GM12865 (cell line): Measurements from ENCODE around the gene PPP1CC.

Experiments used
- DNase-seq: peaks from one replicate; pipeline ENCODE4 v3.0.0; 2010; ENCODE audit warnings: low read depth
- H3K4me3 ChIP-seq: 2 replicates; pipeline ENCODE4 v1.5.1; 2011; ENCODE audit warnings: mild to moderate bottlenecking, low read depth, low read length, control low read depth
- TF ChIP-seq, protein P1 (sequence below): IDR thresholded peaks from 2 replicates; pipeline ENCODE4 v1.5.1; 2011; ENCODE audit warnings: low read length, control low read depth, low read depth, inconsistent platforms; ENCODE audit not compliant: insufficient read depth; ENCODE audit errors: missing control alignments

PPP1CC gene

DNA sequence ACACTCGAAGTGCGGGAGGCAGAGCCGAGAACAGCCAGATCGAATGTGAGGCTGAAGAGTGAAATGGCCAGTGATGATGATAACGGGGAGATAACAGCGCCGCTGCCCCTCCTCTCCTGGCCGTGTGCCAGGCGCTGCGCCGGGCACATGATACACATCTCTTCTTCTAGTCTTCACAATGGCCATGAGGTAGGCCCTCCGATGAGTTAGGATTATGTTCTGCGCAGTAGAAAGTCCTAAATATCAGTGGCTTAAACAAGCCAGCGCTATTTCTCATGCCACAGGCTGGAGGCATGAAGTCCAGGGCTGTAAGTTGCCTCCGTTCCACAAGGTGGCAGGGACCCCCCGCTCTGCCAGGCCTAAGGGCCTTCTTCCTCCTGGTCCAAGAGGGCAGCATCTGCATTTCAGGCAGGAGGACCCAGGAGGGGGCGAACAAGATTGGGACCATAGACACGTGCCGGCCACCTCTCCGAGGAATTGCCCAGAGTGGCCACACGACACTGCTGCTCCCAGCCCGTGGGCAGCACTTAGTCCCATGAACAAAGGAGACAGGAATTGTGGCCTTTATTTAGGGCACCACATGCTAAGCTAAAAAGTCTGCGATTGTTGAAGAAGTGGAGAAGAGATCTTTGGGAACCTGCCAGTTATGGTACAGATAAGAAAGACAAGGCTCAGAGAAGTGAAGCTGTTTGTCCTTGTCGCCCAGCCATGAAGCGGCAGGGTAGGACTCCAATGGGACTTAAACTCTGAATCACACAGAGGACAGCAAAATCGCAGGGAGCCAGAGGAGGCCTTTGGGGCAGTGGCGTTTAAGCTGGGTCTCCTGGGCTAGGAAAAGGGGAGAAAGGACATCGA, 42.9 kb downstream of the PPP1CC start:
- TF ChIP-seq, protein P1, sequence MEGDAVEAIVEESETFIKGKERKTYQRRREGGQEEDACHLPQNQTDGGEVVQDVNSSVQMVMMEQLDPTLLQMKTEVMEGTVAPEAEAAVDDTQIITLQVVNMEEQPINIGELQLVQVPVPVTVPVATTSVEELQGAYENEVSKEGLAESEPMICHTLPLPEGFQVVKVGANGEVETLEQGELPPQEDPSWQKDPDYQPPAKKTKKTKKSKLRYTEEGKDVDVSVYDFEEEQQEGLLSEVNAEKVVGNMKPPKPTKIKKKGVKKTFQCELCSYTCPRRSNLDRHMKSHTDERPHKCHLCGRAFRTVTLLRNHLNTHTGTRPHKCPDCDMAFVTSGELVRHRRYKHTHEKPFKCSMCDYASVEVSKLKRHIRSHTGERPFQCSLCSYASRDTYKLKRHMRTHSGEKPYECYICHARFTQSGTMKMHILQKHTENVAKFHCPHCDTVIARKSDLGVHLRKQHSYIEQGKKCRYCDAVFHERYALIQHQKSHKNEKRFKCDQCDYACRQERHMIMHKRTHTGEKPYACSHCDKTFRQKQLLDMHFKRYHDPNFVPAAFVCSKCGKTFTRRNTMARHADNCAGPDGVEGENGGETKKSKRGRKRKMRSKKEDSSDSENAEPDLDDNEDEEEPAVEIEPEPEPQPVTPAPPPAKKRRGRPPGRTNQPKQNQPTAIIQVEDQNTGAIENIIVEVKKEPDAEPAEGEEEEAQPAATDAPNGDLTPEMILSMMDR, result no peak
- DNase-seq, result no peak
- H3K4me3 ChIP-seq, result no peak overlapping the region

DNA sequence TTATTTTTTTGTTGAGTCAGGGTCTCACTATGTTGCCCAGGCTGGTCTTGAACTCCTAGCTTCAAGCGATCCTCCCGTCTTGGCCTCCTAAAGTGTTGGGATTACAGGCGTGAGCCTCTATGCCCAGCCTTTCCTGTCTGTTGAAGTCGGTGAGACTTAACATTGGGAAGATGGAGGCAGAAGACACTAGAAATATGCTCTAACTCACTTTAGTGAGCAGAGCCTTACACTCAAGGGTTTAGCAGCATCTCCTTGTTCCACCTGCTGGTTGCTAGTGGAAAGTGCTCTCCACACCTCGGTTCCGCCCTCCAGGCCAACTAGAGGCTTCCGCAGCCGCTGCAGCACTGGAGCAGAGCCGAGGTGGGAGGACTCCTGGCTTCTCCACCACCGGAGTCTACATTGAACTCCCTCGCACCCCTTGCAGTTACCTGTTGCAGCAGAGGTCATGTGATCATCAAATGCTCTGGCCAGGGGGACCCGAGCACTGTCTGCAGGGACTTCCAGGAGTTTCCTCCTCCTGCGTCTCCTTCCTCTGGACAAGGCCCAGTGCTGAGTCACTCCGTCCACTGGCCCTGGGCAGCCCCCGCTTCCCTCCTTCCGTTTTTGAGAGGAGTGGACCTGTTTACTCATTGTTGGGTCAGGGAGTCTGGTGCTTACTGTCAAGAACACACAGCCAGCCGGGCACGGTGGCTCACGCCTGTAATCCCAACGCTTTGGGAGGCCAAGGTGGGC, 44.4 kb downstream of the PPP1CC start:
- DNase-seq, result peak; percentile 96
- TF ChIP-seq, protein P1, result peak; percentile 91
- no peak overlapping the region for H3K4me3 ChIP-seq

DNA sequence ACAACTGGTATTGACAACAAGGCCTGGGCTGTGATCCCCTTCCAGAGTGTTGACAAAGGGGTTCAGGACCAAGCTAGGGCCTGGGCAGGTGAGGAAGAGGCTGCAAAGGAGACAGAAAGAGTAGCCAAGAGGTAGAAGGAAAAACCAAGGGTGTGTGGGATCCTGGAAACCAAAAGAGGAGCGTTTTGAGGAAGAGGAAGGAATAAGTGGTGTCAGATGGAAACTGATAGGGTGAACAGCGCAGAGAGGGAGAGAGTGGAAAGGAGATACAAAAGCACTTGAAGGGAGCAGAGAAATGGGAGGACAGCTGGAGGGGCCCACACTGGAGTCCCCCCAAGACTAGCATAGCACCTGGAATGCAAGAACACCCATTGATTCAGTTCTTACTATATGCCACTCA, 45.5 kb downstream of the PPP1CC start:
- TF ChIP-seq, protein P1, result no peak
- DNase-seq, result no peak
- no peak overlapping the region for H3K4me3 ChIP-seq

DNA sequence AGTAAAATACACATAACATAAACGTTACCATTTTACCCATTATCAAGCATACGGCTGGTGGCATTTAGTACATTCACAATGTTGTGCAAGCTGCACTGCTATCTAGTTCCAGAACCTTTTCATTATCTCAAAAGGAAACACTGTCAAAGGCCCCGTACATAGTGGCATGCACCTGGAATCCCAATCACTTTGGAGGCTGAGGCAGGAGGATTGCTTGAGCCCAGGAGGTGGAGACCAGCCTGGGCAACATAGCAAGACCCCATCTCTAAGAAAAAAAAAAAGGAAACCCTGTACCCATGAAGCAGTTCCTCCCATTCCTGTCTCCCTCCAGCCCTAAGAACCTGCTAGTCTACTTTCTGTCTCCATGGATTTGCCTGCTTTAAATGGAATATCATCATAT, 46.4 kb downstream of the PPP1CC start:
- H3K4me3 ChIP-seq, result no peak overlapping the region
- TF ChIP-seq, protein P1, result no peak
- no peak for DNase-seq

DNA sequence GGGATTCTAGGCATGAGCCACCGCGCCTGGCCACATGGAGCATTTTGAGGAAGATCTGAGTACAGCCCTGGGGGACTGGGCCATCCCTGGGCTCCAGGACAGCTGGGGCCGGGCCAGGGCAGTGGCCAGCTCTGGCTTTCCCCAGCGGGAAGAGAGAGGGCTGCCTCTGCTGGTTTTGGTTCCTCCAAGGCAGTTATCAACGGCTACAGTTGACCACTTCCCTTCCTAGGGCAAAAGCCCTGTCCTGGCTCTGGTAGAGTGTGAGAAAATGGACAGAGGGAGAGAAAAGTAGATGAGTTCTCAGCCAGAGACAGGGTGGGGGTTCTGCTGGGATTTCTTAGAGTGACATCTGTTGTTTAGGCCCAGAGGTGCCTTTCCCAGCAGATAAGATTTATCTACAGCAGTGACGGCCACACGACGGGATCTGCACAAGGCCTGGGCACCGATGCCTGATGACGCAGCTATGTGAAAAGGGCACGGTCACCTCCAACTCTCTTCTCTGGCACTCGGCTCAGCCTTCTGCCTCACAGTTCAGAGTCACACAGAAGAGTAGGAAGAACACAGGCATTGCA, 48.3 kb downstream of the PPP1CC start:
- DNase-seq, result no peak
- no peak overlapping the region for H3K4me3 ChIP-seq
- TF ChIP-seq, protein P1, result no peak

DNA sequence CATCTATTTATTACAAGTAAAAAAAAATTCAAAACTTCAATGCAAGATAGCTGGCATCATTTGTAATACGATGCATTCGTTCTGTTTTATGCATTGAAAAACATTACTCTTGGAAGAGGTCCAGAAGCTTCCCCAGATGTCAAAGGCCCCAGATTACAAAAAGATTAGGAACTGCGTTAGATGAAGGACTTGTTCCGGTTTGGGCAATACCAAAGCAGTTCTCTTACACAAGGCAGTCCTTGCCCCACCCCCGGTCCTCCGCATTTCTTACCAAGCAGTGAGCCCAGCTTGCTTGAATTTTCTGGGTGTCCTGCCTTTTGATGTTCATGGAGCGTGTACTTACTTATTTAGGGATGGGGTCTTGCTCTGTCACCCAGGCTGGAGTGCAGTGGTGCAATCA, 49.0 kb downstream of the PPP1CC start:
- no peak for DNase-seq
- TF ChIP-seq, protein P1, result no peak
- no peak overlapping the region for H3K4me3 ChIP-seq
